Amygdala (tissue), 56 donors: ENCODE data around the gene STIL.
"Not testable (repeated sequence)": the region's sequence is repeated elsewhere in the genome, so short reads cannot be mapped to it uniquely, and the experiment has no call there.

Experiments used
- DNase-seq, 56 donors: peaks; one replicate each; lab custom pipeline; 2025; lab: John Stamatoyannopoulos, UW

Gene STIL

GRCh38 chr1:47313915-47314664, at the start of gene STIL:
Gene STIL (minus strand): TSS chr1:47314147. CDS start chr1:47310319, 3,828 bp downstream.
- peak; percentile 58 to 99 (median 96) for DNase-seq

- no peak for DNase-seq
These were observed 48.9 kb upstream of the STIL start for GRCh38 chr1:47362828-47363227.

- no peak for DNase-seq
These were observed 47.4 kb upstream of the STIL start for GRCh38 chr1:47361380-47361779.

GRCh38 chr1:47351305-47351704, 37.4 kb upstream of the STIL start:
- no peak for DNase-seq

- no peak for DNase-seq
These were observed 34.3 kb upstream of the STIL start for GRCh38 chr1:47348246-47348645.

- no peak for DNase-seq
These were observed 33.8 kb upstream of the STIL start for GRCh38 chr1:47347735-47348134.

GRCh38 chr1:47346979-47347378, 33.0 kb upstream of the STIL start:
- not testable (repeated sequence) for DNase-seq

- DNase-seq: no peak
These were observed 26.3 kb upstream of the STIL start for GRCh38 chr1:47340227-47340626.

- DNase-seq: no peak
These were observed 24.5 kb upstream of the STIL start for GRCh38 chr1:47338249-47339077.

GRCh38 chr1:47337350-47337749, 23.4 kb upstream of the STIL start:
- no peak for DNase-seq

- no peak for DNase-seq
These were observed 21.0 kb upstream of the STIL start for GRCh38 chr1:47334765-47335435.

GRCh38 chr1:47333922-47334764, 20.2 kb upstream of the STIL start:
- DNase-seq: peak; percentile 19 to 87 (median 69)

- DNase-seq: peak; percentile 12 to 85 (median 68)
These were observed 19.6 kb upstream of the STIL start, which contains the start of gene CMPK1 for GRCh38 chr1:47333578-47333921. Gene CMPK1 (plus strand): TSS chr1:47333790. CDS start chr1:47333946, 156 bp downstream.

GRCh38 chr1:47332779-47333577, 19.0 kb upstream of the STIL start:
- no peak for DNase-seq

- DNase-seq: no peak
These were observed 17.9 kb upstream of the STIL start for GRCh38 chr1:47331875-47332274.

- no peak for DNase-seq
These were observed 16.3 kb upstream of the STIL start for GRCh38 chr1:47330212-47330611.

GRCh38 chr1:47328992-47329391, 15.0 kb upstream of the STIL start:
- DNase-seq: no peak

GRCh38 chr1:47326271-47326670, 12.3 kb upstream of the STIL start:
- no peak for DNase-seq

GRCh38 chr1:47325528-47325927, 11.6 kb upstream of the STIL start:
- DNase-seq: no peak
